EL (cell line): Measurements from ENCODE around the gene NPAS3.

Source experiments
- DNase-seq: peaks from one replicate; pipeline ENCODE4 v3.0.0-alpha.2; 2016

Gene NPAS3

GRCh38 chr14:33273978-33274377 lies 335.3 kb downstream of the NPAS3 start:
- no peak for DNase-seq

GRCh38 chr14:33275879-33276278 lies 337.2 kb downstream of the NPAS3 start:
- DNase-seq = no peak

- no peak for DNase-seq
Observed at GRCh38 chr14:33279865-33280264, 341.2 kb downstream of the NPAS3 start.

GRCh38 chr14:33280646-33281045 lies 342.0 kb downstream of the NPAS3 start:
- peak; percentile 6 for DNase-seq

GRCh38 chr14:33282331-33283230 lies 343.9 kb downstream of the NPAS3 start:
- DNase-seq = no peak

- DNase-seq = no peak
Observed at GRCh38 chr14:33285902-33286700, 347.4 kb downstream of the NPAS3 start.

GRCh38 chr14:33287189-33287588 lies 348.5 kb downstream of the NPAS3 start:
- no peak for DNase-seq

GRCh38 chr14:33290641-33291040 lies 352.0 kb downstream of the NPAS3 start:
- DNase-seq = no peak

- DNase-seq = no peak
Observed at GRCh38 chr14:33291529-33292104, 352.9 kb downstream of the NPAS3 start.

- DNase-seq = no peak
Observed at GRCh38 chr14:33294419-33294818, 355.7 kb downstream of the NPAS3 start.

GRCh38 chr14:33297565-33297964 lies 358.9 kb downstream of the NPAS3 start:
- DNase-seq = no peak

- peak; percentile 38 for DNase-seq
Observed at GRCh38 chr14:33307691-33308251, 369.1 kb downstream of the NPAS3 start.

- no peak for DNase-seq
Observed at GRCh38 chr14:33309106-33309505, 370.4 kb downstream of the NPAS3 start.

- no peak for DNase-seq
Observed at GRCh38 chr14:33315217-33315616, 376.5 kb downstream of the NPAS3 start.

- DNase-seq = no peak
Observed at GRCh38 chr14:33315721-33316120, 377.0 kb downstream of the NPAS3 start.

- no peak for DNase-seq
Observed at GRCh38 chr14:33317675-33318074, 379.0 kb downstream of the NPAS3 start.

GRCh38 chr14:33323979-33324378 lies 385.3 kb downstream of the NPAS3 start:
- no peak for DNase-seq

GRCh38 chr14:33331176-33331949 lies 392.7 kb downstream of the NPAS3 start:
- DNase-seq = no peak

GRCh38 chr14:33332497-33332896 lies 393.8 kb downstream of the NPAS3 start:
- DNase-seq = no peak

- peak; percentile 15 for DNase-seq
Observed at GRCh38 chr14:33335366-33335765, 396.7 kb downstream of the NPAS3 start.

- DNase-seq = no peak
Observed at GRCh38 chr14:33342299-33342974, 403.8 kb downstream of the NPAS3 start.

- DNase-seq = peak; percentile 5
Observed at GRCh38 chr14:33343016-33343415, 404.3 kb downstream of the NPAS3 start.
